Measurements from ENCODE around the gene PFAS.

PFAS gene

GRCh38 chr17:8248751-8249607 lies at the start of gene PFAS:
TSS of gene PFAS (plus strand) at chr17:8249289. CDS start at chr17:8253938, 4,649 bp downstream.
- TF ChIP-seq, protein P1, sequence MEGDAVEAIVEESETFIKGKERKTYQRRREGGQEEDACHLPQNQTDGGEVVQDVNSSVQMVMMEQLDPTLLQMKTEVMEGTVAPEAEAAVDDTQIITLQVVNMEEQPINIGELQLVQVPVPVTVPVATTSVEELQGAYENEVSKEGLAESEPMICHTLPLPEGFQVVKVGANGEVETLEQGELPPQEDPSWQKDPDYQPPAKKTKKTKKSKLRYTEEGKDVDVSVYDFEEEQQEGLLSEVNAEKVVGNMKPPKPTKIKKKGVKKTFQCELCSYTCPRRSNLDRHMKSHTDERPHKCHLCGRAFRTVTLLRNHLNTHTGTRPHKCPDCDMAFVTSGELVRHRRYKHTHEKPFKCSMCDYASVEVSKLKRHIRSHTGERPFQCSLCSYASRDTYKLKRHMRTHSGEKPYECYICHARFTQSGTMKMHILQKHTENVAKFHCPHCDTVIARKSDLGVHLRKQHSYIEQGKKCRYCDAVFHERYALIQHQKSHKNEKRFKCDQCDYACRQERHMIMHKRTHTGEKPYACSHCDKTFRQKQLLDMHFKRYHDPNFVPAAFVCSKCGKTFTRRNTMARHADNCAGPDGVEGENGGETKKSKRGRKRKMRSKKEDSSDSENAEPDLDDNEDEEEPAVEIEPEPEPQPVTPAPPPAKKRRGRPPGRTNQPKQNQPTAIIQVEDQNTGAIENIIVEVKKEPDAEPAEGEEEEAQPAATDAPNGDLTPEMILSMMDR (IDR thresholded peaks at IDR 0.05): peak; percentile 32
- H3K27me3 ChIP-seq: no peaks in the 10 kb centered on the region
- peak within 1 kb of the TSS; percentile 70 to 76 for H3K4me3 ChIP-seq (ENCODE audit: low read depth in 1 of 2, low read length in 1 of 2)
- peak within 1 kb of the TSS; percentile 100 for H3K27ac ChIP-seq
- H3K9me3 ChIP-seq: no peaks in the 10 kb centered on the region
- H3K36me3 ChIP-seq: no peaks in the 10 kb centered on the region
- H3K4me1 ChIP-seq (ENCODE audit: control insufficient read depth in 1 of 2, insufficient read depth in 1 of 2, low read depth in 1 of 2, low read length in 1 of 2): peaks cover 24 to 27% of the 10 kb centered on the region in 2 experiments

GRCh38 chr17:8204761-8205555 lies 44.1 kb upstream of the PFAS start:
- H3K36me3 ChIP-seq: peaks cover 10% of the 10 kb centered on the region
- H3K27me3 ChIP-seq: no peaks in the 10 kb centered on the region
- peaks cover 17 to 21% of the 10 kb centered on the region in 2 experiments for H3K4me1 ChIP-seq (ENCODE audit: control insufficient read depth in 1 of 2, insufficient read depth in 1 of 2, low read depth in 1 of 2, low read length in 1 of 2)
- no peak overlapping the region for H3K4me3 ChIP-seq (ENCODE audit: low read depth in 1 of 2, low read length in 1 of 2)
- H3K27ac ChIP-seq: no peak overlapping the region
- H3K9me3 ChIP-seq: no peaks in the 10 kb centered on the region
- TF ChIP-seq, protein P1 (IDR thresholded peaks at IDR 0.05): no peak

- no peak overlapping the region for H3K4me3 ChIP-seq (ENCODE audit: low read depth in 1 of 2, low read length in 1 of 2)
- no peak overlapping the region for H3K27ac ChIP-seq
- peaks cover 10% of the 10 kb centered on the region for H3K36me3 ChIP-seq
- H3K9me3 ChIP-seq: no peaks in the 10 kb centered on the region
- H3K27me3 ChIP-seq: no peaks in the 10 kb centered on the region
- peaks cover 23 to 28% of the 10 kb centered on the region in 2 experiments for H3K4me1 ChIP-seq (ENCODE audit: control insufficient read depth in 1 of 2, insufficient read depth in 1 of 2, low read depth in 1 of 2, low read length in 1 of 2)
- TF ChIP-seq, protein P1 (IDR thresholded peaks at IDR 0.05): no peak
Measured at GRCh38 chr17:8206536-8206935, 42.6 kb upstream of the PFAS start.

DNA sequence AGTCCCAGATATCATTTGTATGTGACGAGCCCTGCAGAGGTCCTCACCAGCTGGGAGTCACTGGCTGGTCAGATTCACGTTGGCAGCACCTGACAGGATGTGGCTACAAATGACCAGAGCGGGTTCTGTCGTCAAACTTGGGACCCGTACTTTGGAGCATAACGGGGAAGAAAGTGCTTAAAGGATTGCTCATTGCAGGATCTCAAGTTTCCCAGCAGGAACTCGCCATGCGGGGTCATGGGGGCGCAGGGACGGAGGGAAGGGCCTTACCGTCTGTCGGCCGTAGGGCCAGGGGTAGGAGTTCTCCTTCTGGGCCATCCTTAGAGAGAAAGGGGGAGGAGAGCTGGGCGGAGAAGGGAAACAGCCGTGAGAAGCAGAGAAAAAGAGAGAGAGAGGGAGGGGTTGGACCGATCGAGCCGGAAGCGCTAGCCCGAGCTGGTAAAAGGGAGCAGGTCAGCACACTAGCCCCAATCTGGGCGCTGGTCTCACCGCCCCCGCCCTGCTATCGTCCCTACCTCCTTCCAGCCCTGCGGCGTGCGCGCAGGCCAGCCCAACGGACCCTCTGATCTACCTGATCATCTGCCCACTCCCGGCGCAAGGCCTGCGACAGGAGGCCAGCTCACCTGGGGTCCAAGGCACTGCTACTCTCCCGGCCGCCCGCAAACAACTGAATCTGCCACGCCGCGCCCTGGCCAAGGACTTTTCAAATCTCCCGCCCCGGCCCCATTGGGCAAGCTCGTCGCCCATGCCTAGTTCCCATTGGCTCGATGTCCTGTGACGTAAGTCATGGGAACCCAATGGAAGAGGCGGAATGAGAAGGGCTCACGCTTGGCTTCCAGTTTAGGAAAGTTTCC lies 39.0 kb upstream of the PFAS start, which contains the start of gene AURKB:
TSS of gene AURKB (minus strand) at position 669 of the 854 bp plus-strand sequence. CDS start at position 318, 351 bp downstream.
- peak within 1 kb of the TSS; percentile 67 to 73 for H3K4me3 ChIP-seq (ENCODE audit: low read depth in 1 of 2, low read length in 1 of 2)
- H3K27ac ChIP-seq: peak within 1 kb of the TSS; percentile 68
- peaks cover 6% of the 10 kb centered on the region for H3K36me3 ChIP-seq
- peaks cover 23 to 28% of the 10 kb centered on the region in 2 experiments for H3K4me1 ChIP-seq (ENCODE audit: control insufficient read depth in 1 of 2, insufficient read depth in 1 of 2, low read depth in 1 of 2, low read length in 1 of 2)
- no peaks in the 10 kb centered on the region for H3K27me3 ChIP-seq
- TF ChIP-seq, protein P1 (IDR thresholded peaks at IDR 0.05): no peak
- no peaks in the 10 kb centered on the region for H3K9me3 ChIP-seq

Data from neutrophil (primary cell).